DMS 273 treated with DMSO at 0.1 percent for 48 hours (cell line): Measurements from ENCODE around the gene LRRK1.

Experiments used
- DNase-seq: peaks from one replicate; lab custom pipeline; 2025; lab: John Stamatoyannopoulos, UW

Gene LRRK1

GRCh38 chr15:101008158-101009139, 89.3 kb downstream of the LRRK1 start:
- DNase-seq = no peak

GRCh38 chr15:101009176-101009575, 90.0 kb downstream of the LRRK1 start:
- no peak for DNase-seq

- no peak for DNase-seq
These were observed 91.6 kb downstream of the LRRK1 start for GRCh38 chr15:101010781-101011180.

- DNase-seq = no peak
These were observed 93.4 kb downstream of the LRRK1 start for GRCh38 chr15:101012326-101013200.

- no peak for DNase-seq
These were observed 94.0 kb downstream of the LRRK1 start for GRCh38 chr15:101013201-101013550.

- DNase-seq = no peak
These were observed 94.9 kb downstream of the LRRK1 start for GRCh38 chr15:101013769-101014675.

GRCh38 chr15:101014921-101015841, 96.0 kb downstream of the LRRK1 start:
- DNase-seq = no peak

GRCh38 chr15:101016581-101016980, 97.4 kb downstream of the LRRK1 start:
- DNase-seq = no peak

GRCh38 chr15:101017093-101017754, 98.1 kb downstream of the LRRK1 start:
- no peak for DNase-seq

- no peak for DNase-seq
These were observed 98.9 kb downstream of the LRRK1 start for GRCh38 chr15:101018016-101018415.

GRCh38 chr15:101018450-101018849, 99.3 kb downstream of the LRRK1 start:
- DNase-seq = no peak

GRCh38 chr15:101019366-101019896, 100.3 kb downstream of the LRRK1 start:
- DNase-seq = no peak

GRCh38 chr15:101020451-101020850, 101.3 kb downstream of the LRRK1 start:
- no peak for DNase-seq

- DNase-seq = no peak
These were observed 101.8 kb downstream of the LRRK1 start for GRCh38 chr15:101020945-101021344.

- DNase-seq = no peak
These were observed 103.1 kb downstream of the LRRK1 start for GRCh38 chr15:101022306-101022705.

- no peak for DNase-seq
These were observed 103.7 kb downstream of the LRRK1 start for GRCh38 chr15:101022876-101023275.

GRCh38 chr15:101023501-101024072, 104.4 kb downstream of the LRRK1 start:
- no peak for DNase-seq

- no peak for DNase-seq
These were observed 105.0 kb downstream of the LRRK1 start for GRCh38 chr15:101024073-101024695.
